LNCAP (cell line): ENCODE results near the gene ARHGAP10.

ENCODE experiments used
- TF ChIP-seq, protein P1 (sequence below): fragments of 450-650 bp; IDR thresholded peaks from 2 replicates; pipeline ENCODE4 v1.5.1; 2017; ENCODE audit warnings: mild to moderate bottlenecking

Gene ARHGAP10

DNA sequence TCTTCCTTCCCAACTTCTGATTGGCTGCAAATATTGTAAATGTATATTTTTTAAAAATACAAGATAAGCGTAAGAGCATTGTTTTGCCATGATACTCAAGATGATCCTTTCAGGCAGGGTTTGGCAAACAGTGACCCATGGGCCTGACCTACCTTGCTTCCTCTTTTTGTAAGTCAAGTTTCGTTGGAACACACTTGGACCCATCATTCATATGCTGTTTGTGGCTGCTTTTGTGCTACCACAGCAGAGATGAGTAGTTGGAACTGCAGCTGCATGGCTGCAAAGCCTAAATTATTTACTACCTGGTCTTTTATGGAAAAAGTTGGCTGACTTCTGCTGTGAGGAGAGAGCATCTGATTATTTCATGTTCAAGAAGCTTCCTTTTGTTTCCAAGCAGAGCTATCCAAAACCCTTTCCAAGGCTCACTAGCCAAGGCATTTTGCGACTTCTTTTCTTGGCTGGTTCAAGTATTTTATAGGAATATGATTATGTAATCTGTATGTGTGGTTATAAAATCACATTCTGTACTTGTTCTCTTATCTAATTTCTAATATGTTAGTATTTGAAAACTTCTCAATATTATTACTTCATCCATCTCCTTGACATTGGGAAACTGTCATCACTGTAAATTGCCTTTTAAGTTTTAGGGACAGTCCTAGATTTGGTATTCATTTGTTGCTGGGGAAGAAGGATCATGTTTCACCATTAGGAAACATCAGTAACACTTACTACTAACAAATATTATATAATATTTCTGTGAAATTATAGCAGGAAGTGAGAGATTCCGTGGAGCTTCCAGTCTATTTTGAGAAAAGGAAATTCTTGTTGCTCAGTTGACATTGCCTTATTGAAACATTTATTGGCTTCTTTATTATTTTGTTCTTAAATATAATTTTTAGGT is 109.2 kb downstream of the ARHGAP10 start:
- TF ChIP-seq, protein P1, sequence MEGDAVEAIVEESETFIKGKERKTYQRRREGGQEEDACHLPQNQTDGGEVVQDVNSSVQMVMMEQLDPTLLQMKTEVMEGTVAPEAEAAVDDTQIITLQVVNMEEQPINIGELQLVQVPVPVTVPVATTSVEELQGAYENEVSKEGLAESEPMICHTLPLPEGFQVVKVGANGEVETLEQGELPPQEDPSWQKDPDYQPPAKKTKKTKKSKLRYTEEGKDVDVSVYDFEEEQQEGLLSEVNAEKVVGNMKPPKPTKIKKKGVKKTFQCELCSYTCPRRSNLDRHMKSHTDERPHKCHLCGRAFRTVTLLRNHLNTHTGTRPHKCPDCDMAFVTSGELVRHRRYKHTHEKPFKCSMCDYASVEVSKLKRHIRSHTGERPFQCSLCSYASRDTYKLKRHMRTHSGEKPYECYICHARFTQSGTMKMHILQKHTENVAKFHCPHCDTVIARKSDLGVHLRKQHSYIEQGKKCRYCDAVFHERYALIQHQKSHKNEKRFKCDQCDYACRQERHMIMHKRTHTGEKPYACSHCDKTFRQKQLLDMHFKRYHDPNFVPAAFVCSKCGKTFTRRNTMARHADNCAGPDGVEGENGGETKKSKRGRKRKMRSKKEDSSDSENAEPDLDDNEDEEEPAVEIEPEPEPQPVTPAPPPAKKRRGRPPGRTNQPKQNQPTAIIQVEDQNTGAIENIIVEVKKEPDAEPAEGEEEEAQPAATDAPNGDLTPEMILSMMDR = no peak

DNA sequence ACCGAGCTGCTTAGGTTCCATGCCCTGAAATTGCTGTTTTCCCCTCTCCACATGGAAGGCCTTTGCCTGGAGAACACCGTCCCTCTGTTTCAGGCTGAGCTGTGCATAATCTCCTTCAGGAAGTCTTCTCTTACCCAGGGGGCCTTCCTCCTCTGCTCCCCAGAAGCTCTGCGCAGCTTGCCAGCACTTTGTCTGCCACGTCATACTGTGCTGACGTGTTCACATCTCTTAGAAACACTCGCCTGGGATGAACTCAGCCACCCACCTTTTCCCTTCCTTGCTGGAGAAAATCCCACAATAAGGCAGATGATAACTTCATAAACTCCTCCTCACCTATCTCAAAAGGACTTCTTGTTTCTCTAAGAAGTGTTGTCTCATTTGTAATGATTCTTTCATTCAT is 110.7 kb downstream of the ARHGAP10 start:
- TF ChIP-seq, protein P1 = no peak

DNA sequence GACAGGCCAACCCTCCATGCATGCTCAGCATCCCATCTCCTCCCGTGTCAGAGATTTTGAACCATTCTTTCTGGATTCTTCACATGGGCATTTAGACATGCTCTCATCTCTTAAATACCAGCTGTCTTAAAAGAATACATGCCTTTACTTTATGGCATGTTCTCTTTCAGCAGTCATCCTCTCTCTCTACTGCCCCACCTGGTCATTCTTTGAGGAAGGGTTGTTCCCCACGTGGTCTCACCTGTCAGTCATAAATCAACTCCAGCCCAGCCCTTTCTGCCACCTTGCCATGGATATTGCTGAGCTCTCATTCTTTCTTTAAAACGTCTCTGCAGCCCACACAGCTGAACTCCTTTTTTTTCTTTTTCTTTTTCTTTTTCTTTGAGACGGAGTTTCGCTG is 111.3 kb downstream of the ARHGAP10 start:
- TF ChIP-seq, protein P1 = no peak; the same call in 1 of the 2 replicates

DNA sequence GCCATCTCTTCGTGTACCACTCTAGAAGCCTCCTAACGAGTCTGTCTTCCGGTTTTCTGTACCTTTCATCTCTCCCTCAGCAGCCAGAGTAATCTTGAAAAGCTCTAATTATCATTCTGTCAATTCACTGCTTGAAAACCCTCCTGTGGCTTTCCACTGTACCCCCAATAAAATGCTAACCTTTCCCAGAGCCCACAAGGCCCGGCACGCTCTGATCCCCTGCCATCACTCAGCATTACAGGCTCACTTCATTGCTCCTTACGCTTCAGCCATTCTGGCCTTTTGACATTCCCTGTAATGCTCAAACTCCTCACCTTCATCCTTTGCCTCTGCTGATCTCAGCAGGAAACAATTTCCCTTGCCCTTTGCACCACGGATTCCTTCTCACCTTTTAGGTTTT is 112.9 kb downstream of the ARHGAP10 start:
- TF ChIP-seq, protein P1 = no peak

DNA sequence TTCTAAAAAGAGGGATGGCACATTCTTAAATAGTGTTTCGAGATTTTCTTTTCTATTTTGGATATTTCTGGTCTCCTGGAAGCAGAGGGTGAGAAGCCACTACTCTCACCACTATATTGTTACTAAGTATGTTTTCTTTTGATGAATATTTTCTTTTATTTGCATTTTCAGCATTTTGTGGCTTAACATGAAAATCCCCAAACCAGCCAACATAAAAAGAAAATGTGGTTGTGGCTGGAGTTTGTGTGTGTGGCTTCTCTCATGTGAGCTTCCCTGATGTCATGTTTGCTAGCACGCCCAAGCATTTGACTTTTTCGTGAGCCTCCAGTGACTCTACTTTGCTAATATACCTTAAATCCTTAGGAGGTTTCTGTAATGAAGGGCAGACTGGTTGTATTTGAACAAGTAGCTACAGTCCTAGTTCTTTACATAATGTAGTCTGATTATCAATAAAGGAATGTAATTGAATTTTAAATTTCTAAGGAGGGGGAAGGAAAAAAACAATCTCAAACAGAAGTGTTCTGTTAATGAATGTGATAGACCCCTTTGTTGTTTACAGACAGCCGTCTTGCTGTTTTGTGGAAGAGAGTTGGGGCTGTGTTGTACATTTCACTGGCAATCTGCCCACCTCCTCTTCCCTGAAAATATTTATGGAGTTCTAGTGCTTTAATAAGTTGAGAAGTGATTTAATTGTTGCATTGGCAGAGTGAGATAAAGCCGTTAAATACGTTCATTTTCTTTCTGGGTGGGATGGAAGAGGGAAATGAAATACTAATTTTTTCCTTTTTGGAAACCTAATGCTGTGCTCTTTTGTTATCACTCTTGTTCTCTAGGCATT is 114.6 kb downstream of the ARHGAP10 start:
- TF ChIP-seq, protein P1 = no peak

DNA sequence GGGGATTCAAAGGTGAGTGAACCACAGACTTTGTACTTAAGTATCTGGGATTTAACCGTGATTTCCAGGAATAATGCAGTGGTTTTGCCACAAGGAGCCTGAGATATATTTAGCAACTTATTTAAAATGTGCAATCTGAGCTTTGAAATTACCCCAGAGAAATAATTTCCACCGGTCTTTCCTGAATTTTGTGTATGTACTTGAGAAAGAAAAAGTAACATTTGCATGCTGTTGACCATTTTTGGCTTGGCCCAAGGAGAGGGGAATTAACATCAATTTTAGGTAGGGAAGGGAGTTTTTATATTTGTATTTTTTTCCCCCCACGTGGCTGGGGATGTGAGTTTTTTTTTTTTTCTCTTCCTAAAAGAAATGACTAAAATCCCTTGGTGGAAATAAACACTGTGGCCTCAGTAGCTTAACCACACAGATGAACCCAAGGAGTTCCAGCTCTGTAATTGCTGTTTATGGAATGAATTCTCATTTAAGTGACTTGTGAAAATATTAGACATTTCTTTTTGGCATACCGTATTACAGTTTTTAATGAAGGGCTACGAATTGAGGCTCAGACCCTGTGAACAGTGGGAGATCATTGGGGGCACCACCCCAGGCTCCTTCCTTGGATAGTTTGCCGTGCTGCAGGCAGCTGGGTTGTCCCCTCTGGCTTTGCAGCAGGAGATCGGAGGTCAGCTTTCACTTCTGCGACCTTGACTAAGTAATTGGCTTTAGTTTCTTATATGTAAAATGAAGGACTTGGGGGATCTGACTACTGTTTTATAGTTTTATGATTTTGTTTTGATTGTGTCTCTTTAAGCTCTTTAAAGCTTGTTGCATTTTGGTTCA is 116.1 kb downstream of the ARHGAP10 start:
- TF ChIP-seq, protein P1 = no peak

DNA sequence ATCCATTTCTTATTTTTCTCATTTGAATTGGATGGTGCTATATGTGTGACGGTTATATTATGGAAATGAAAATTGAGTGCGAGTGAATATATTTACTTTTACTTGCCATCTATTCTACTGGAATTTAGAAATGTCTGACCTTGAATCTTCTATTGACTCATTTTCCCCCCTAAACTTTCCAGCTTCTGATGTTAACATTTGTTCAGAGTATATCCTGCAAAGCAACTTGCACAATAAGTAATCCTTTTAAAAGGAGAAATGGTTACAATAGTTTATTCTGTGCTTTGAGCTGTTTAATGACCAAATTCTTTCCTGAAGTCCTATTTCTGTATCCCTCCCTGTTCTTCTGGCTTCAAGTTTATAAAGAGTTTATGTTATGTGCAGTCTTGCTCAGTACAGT is 116.7 kb downstream of the ARHGAP10 start:
- TF ChIP-seq, protein P1 = no peak
